Mucosa of descending colon (tissue), 3 donors: ENCODE measurements around the gene RPUSD4. TPM values are rescaled to one million over a fixed set of nuclear protein-coding genes. Genes with fewer than 3 reads are reported as not detected.
A peak's percentile ranks its signal among the peaks of the same experiment; 100 is the strongest.

Experiments used
- ATAC-seq: fragments of 200-7000 bp; cut with Tn5 transposase; one replicate; pipeline ENCODE4 v1.9.1; 2020; ENCODE audit warnings: mild to moderate bottlenecking, moderate library complexity
- DNase-seq, 3 donors: peaks; one replicate each; pipeline ENCODE4 v3.0.0-alpha.2; 2020
- H3K36me3 ChIP-seq: fragments of 200-600 bp; one replicate; pipeline ENCODE4 v1.8.0; 2021; ENCODE audit warnings: low read depth, mild to moderate bottlenecking
- H3K4me1 ChIP-seq: fragments of 200-600 bp; one replicate; pipeline ENCODE4 v1.8.0; 2021; ENCODE audit warnings: low read depth, mild to moderate bottlenecking
- H3K4me3 ChIP-seq: fragments of 200-600 bp; one replicate; pipeline ENCODE4 v1.8.0; 2021; ENCODE audit warnings: mild to moderate bottlenecking
- H3K9me3 ChIP-seq: fragments of 200-600 bp; one replicate; pipeline ENCODE4 v1.8.0; 2021; ENCODE audit warnings: mild to moderate bottlenecking
- CTCF ChIP-seq: fragments of 200-600 bp; IDR thresholded peaks from one replicate; pipeline ENCODE4 v1.8.0; 2022; ENCODE audit warnings: antibody characterized with exemption, mild to moderate bottlenecking
- intact Hi-C, 2 donors: fragments of 100-400 bp; cut with DNase I in 1 of 2; cut with micrococcal nuclease in 1 of 2; formaldehyde crosslinking; loops; one replicate each; pipeline versions ENCODE4 v1.11.0 to v1.11.1; 2022; cut with DNase I, micrococcal nuclease
- total RNA-seq, 3 donors: library from RNA; stranded (reverse); fragmentation: NEBNext Ultra II Directional in 2 of 3; extraction: Animal tissue kit (Norgen Biotek cat#: 25700) in 2 of 3; gene quantifications; one replicate each; pipeline versions ENCODE4 v1.2.1 to v1.2.4, GENCODE V29; 2021 to 2023
- donor health status: DM: no; HTN: no; CAD: no; lungs with moderate emphysema.
- donor health status: DM: no; HTN: no; CAD: no.
- donor health status: DM: no; HTN: yes; CAD: no.

Gene RPUSD4
- total RNA-seq, 3 donors from 2014 or later: 17.0 to 23.4 (median 23.0) TPM

DNA sequence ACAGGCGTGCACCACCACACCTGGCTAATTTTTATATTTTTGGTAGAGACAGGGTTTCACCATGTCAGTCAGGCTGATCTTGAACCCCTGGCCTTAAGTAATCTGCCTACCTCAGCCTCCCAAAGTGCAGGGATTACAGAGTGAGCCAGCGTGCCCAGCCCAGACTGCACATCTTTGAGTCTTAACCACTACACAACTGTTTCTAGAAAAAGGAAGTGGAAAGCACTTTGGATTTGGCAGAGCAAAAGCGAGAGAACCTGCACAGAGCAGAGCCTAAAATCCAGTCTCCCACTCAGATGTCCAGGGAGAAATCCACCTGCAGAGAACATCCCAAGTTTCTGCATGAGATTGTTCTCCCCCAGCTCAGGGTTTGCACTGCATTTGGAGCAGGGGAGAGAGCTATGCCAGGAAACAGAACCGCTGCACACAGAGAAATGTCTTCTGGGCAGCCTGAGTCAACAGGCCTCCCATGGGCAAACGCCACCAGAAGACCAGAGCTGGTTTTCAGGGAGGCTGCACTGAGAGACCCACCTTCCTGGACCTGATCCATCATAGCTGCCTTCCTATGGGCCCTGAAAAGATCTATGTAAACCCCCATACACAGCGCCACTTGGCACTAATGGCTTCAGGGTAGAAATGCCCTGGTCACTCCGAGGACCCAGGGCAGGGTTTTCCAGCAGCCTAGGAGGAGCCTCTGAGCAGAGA lies 54.0 kb downstream of the RPUSD4 start:
- H3K36me3 ChIP-seq: no peaks in the 10 kb centered on the region
- H3K4me1 ChIP-seq: no peaks in the 10 kb centered on the region
- H3K4me3 ChIP-seq: no peak overlapping the region
- no peak for DNase-seq
- TF ChIP-seq CTCF: no peak
- intact Hi-C loops: no loop called here
- no peak for ATAC-seq
- H3K9me3 ChIP-seq: no peaks in the 10 kb centered on the region

- no peak overlapping the region for H3K4me3 ChIP-seq
- TF ChIP-seq CTCF: no peak
- DNase-seq (no peak), ATAC-seq (no peak)
- no peaks in the 10 kb centered on the region for H3K9me3 ChIP-seq
- H3K36me3 ChIP-seq: no peaks in the 10 kb centered on the region
- H3K4me1 ChIP-seq: no peaks in the 10 kb centered on the region
- intact Hi-C loops: no loop called here
Measured at GRCh38 chr11:126156814-126157213, 54.6 kb downstream of the RPUSD4 start.

DNA sequence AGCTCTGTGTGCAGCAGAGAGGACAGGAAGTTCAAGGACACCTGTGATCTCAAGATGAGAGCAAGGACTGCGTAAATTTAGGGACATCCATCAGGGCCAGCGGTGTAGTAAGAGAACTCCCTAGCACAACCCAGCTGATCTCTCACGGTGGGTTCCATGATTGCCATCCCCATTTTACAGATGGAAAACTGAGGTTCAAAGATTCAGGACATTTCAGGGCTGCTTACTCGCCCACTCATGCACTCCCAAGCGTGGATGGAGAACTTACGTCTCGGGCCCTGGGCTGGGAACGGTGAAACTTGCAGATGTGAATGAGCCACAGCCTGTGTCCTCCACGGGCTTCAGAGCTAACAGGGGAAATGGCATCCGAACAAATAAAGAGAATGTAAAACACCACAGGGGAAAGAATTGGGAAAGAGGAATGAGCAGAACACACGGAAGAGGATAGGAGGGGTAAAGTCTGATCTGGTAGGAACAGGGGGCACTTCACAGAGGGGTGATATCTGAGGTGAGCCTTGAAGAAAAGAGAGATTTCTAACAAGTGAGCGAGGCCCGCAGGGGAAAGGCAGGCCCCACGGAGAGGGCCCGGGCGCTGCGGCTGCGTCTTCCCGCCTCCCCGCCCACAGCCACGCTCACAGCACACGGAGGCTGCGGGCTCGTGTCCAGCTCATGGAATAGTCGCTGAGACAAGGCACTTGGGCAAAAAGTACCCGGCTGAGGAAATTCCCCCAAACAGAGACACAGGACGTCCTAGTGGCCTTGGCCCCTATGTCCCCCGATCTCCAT lies 55.9 kb downstream of the RPUSD4 start:
- no peaks in the 10 kb centered on the region for H3K4me1 ChIP-seq
- TF ChIP-seq CTCF: no peak
- H3K4me3 ChIP-seq: no peak overlapping the region
- DNase-seq (no peak), ATAC-seq (no peak)
- no peaks in the 10 kb centered on the region for H3K36me3 ChIP-seq
- intact Hi-C loops: no loop called here
- no peaks in the 10 kb centered on the region for H3K9me3 ChIP-seq

- ATAC-seq: no peak
- Histone ChIP-seq H3K4me3 (no peak overlapping the region), H3K9me3 (no peaks in the 10 kb centered on the region), H3K36me3 (no peaks in the 10 kb centered on the region), H3K4me1 (no peaks in the 10 kb centered on the region)
- TF ChIP-seq CTCF: no peak
- intact Hi-C loops: no loop called here
- no peak for DNase-seq
Measured at GRCh38 chr11:126154691-126155090, 56.8 kb downstream of the RPUSD4 start.

DNA sequence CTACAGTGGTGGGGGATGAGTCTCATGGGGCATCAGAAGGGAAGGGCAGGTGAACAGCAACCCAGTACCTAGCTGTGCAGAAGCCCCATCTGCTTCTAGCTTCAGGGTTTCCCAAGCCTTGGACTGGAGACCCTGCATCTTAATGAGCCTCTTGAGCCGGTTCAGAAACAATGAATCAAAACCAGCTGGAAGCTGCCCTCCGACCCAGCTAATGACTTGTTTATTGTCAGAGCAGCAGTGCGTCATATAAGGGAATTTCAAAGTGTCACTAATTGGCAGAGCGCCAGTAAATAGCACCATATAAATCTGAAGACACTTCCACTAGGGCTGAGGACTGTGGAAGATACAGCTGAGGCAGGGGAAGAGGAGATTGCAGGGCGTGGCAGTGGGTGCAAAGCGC lies 57.5 kb downstream of the RPUSD4 start:
- intact Hi-C loops: no loop called here
- DNase-seq (peak in 1 of 3 donors; percentile 47), ATAC-seq (peak; percentile 38)
- H3K4me1 ChIP-seq: no peaks in the 10 kb centered on the region
- no peak overlapping the region for H3K4me3 ChIP-seq
- no peaks in the 10 kb centered on the region for H3K9me3 ChIP-seq
- H3K36me3 ChIP-seq: no peaks in the 10 kb centered on the region
- no peak for TF ChIP-seq CTCF
